ENCODE measurements around the gene PXDN.

GRCh38 chr2:1729242-1729641 is 15.1 kb downstream of the PXDN start:
- TF ChIP-seq GATA2 (IDR thresholded peaks at IDR 0.05; ENCODE audit: low read depth, low read length) (no peak), GATA3 (IDR thresholded peaks at IDR 0.05; ENCODE audit: low read depth, low read length) (no peak)
